Pancreas (tissue), 10 donors: ENCODE measurements around the gene PXK. TPM values are rescaled to one million over a fixed set of nuclear protein-coding genes. Genes with fewer than 3 reads are reported as not detected.
A peak's percentile ranks its signal among the peaks of the same experiment; 100 is the strongest.

Experiments used
- ATAC-seq, 4 donors: fragments of 200-7000 bp; cut with Tn5 transposase; one replicate each; pipeline versions ENCODE4 v1.8.0 to v1.9.1; 2020; ENCODE audit warnings: mild to moderate bottlenecking in 4 of 4, moderate library complexity in 4 of 4
- DNase-seq, 6 donors: peaks; one replicate each; pipeline ENCODE4 v3.0.0-alpha.2; 2020
- FAIRE-seq: peaks from 2 replicates; lab custom pipeline; 2012; peaks lifted over from hg19 to GRCh38; lab: Jason Lieb, UNC
- H3K27ac ChIP-seq, 4 donors: fragments of 200-600 bp; sonication (generic); 1 replicate in 3 of 4; 2 replicates in 1 of 4; pipeline versions ENCODE4 v1.5.0 to v1.8.0; 2020
- H3K27me3 ChIP-seq, 4 donors: fragments of 200-600 bp; one replicate each; pipeline ENCODE4 v1.8.0; 2021
- H3K36me3 ChIP-seq, 3 donors: fragments of 200-600 bp; sonication (generic) in 1 of 3; one replicate each; pipeline versions ENCODE4 v1.5.0 to v1.8.0; 2020 to 2021
- H3K4me1 ChIP-seq, 3 donors: fragments of 200-600 bp; one replicate each; pipeline ENCODE4 v1.8.0; 2021
- H3K4me3 ChIP-seq, 4 donors: fragments of 200-600 bp; sonication (generic) in 2 of 4; one replicate each; pipeline versions ENCODE4 v1.5.0 to v1.8.0; 2020 to 2021
- H3K9me3 ChIP-seq, 4 donors: fragments of 200-600 bp; one replicate each; pipeline ENCODE4 v1.8.0; 2021
- CTCF ChIP-seq, 4 donors: fragments of 200-600 bp; sonication (generic) in 3 of 4; IDR thresholded peaks; one replicate each; pipeline versions ENCODE4 v1.5.0 to v1.8.0; 2021; ENCODE audit warnings: antibody characterized with exemption in 4 of 4
- WGBS, 2 donors: extraction: QIAGEN DNeasy Blood & Tissue Kit; methylation state at CpG; one replicate each; pipeline ENCODE4 v1.1.7; 2013; 5-methylcytosine and 5-hydroxymethylcytosine counted together
- intact Hi-C, 3 donors: fragments of 100-400 bp; cut with DNase I; formaldehyde crosslinking; loops; one replicate each; pipeline versions ENCODE4 v1.11.1 to v1.14.2; 2022
- polyA plus RNA-seq, 2 donors: library from polyadenylated mRNA; stranded (reverse); fragments of 200-250 nt; gene quantifications; one replicate each; pipeline ENCODE4 v1.2.3, GENCODE V29; 2013
- total RNA-seq, 6 donors: library from RNA; stranded (reverse); fragmentation: NEBNext Ultra II Directional in 4 of 6; extraction: Animal tissue kit (Norgen Biotek cat#: 25700) in 4 of 6; gene quantifications; one replicate each; pipeline versions ENCODE4 v1.2.1 to v1.2.4, GENCODE V29; 2021 to 2023
- donor health status: healthy with polysubstance abuse.
- donor health status: DM: no; HTN: no; CAD: no; lungs with moderate emphysema.
- donor health status: DM: no; HTN: no; CAD: no.
- donor health status: control.
- donor health status: control.
- donor health status: Bipolar disorder and iron deficiency.
- donor health status: DM: yes; HTN: yes; CAD: no.
- donor health status: DM: no; HTN: no; CAD: no.
- donor health status: DM: no; HTN: no; CAD: no.
- donor health status: DM: yes; HTN: yes; CAD: no.

PXK gene
- total and polyA plus RNA-seq, 8 donors: 3.2 to 11.2 (median 7.4) TPM

DNA sequence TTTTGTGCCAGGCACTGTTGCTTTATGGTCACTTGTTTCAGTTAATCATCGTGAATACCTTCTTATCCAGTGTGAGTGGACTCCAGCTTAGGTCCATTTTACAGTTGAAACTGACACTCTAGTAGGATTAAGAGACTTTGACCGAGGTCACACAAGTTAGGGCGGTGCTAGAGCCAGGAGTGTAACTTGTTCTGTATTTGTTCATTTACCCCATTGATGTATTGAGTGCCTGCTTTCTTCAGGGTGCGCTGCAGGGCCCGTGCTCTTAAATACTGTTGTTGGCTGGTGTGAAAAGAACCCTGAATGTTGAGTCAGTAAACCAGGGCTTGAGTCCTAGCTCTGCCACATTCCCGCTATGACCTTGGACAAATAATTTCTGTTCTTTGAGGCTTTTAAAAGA, 85.5 kb downstream of the PXK start:
- H3K4me1 ChIP-seq: no peaks in the 10 kb centered on the region
- no peak overlapping the region for H3K27ac ChIP-seq
- no peaks in the 10 kb centered on the region for H3K36me3 ChIP-seq
- DNase-seq: no peak
- ATAC-seq: no peak
- 69 to 70% methylated on average over 6 of the region's 6 CpGs for WGBS, 2 donors
- H3K27me3 ChIP-seq: no peaks in the 10 kb centered on the region
- H3K4me3 ChIP-seq: no peak overlapping the region
- no peak for TF ChIP-seq CTCF (IDR thresholded peaks at IDR 0.05)
- no peaks in the 10 kb centered on the region for H3K9me3 ChIP-seq
- intact Hi-C loops: loop anchor here in 1 of 3 donors (10.0 kb wide), 1 partner anchor 233 kb away; no protein-coding TSS in a partner anchor
- no peak for FAIRE-seq

- FAIRE-seq (no peak), ATAC-seq (peak in 2 of 4 donors; percentile 52 to 55), DNase-seq (no peak)
- Histone ChIP-seq H3K27ac (no peak overlapping the region), H3K27me3 (no peaks in the 10 kb centered on the region), H3K4me3 (no peak overlapping the region), H3K36me3 (peaks cover 0 to 10% (median under 1%) of the 10 kb centered on the region in 3 donors), H3K9me3 (no peaks in the 10 kb centered on the region), H3K4me1 (no peaks in the 10 kb centered on the region)
- 78 to 81% methylated on average over 7 of the region's 7 CpGs for WGBS, 2 donors
- intact Hi-C loops: loop anchor here in 1 of 3 donors (10.0 kb wide), 1 partner anchor 235 kb away; no protein-coding TSS in a partner anchor
- TF ChIP-seq CTCF (IDR thresholded peaks at IDR 0.05): no peak
Measured at GRCh38 chr3:58419780-58420507, 87.3 kb downstream of the PXK start.

DNA sequence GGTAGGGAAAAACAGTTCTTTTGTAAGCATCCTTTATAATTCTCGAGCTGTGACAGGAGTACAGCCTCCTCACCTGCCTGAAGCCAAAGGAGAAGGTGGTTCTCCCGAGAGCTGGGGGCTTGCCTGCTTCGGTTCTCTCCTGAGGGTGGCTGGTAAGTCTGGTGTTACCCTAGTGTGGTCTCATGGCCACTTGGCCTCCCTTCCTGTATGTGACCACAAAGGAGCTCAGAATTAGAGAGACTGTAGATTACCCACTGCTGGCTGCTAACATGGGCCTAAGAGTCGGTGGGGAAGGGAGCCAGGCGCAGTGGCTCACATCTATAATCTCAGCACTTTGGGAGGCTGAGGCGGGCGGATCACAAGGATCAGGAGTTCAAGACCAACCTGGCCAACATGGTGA, 88.3 kb downstream of the PXK start:
- no peaks in the 10 kb centered on the region for H3K27me3 ChIP-seq
- ATAC-seq (no peak), FAIRE-seq (no peak), DNase-seq (no peak)
- peaks cover 0 to 21% (median 2%) of the 10 kb centered on the region in 3 donors for H3K36me3 ChIP-seq
- H3K4me3 ChIP-seq: no peak overlapping the region
- no peak overlapping the region for H3K27ac ChIP-seq
- no peak for TF ChIP-seq CTCF (IDR thresholded peaks at IDR 0.05)
- H3K9me3 ChIP-seq: no peaks in the 10 kb centered on the region
- intact Hi-C loops: no loop called here
- no peaks in the 10 kb centered on the region for H3K4me1 ChIP-seq
- WGBS, 2 donors: 64 to 77% methylated on average over 7 of the region's 7 CpGs

GRCh38 chr3:58422756-58423325, 90.1 kb downstream of the PXK start:
- WGBS, 2 donors: 63 to 75% methylated on average over 8 of the region's 8 CpGs
- ATAC-seq: peak; percentile 16 to 57 (median 42)

More at GRCh38 chr3:58422756-58423325, 90.1 kb downstream of the PXK start:
- no peak overlapping the region for H3K4me3 ChIP-seq
- DNase-seq (no peak), FAIRE-seq (no peak)
- no peaks in the 10 kb centered on the region for H3K27me3 ChIP-seq
- TF ChIP-seq CTCF (IDR thresholded peaks at IDR 0.05): no peak
- no peaks in the 10 kb centered on the region for H3K4me1 ChIP-seq
- no peaks in the 10 kb centered on the region for H3K9me3 ChIP-seq
- H3K36me3 ChIP-seq: peaks cover 5 to 39% (median 7%) of the 10 kb centered on the region in 3 donors
- intact Hi-C loops: no loop called here
- H3K27ac ChIP-seq: no peak overlapping the region
